ENCODE results near the gene MLF2.
"Not testable (repeated sequence)": the region's sequence is repeated elsewhere in the genome, so short reads cannot be mapped to it uniquely, and the experiment has no call there.

Gene MLF2

DNA sequence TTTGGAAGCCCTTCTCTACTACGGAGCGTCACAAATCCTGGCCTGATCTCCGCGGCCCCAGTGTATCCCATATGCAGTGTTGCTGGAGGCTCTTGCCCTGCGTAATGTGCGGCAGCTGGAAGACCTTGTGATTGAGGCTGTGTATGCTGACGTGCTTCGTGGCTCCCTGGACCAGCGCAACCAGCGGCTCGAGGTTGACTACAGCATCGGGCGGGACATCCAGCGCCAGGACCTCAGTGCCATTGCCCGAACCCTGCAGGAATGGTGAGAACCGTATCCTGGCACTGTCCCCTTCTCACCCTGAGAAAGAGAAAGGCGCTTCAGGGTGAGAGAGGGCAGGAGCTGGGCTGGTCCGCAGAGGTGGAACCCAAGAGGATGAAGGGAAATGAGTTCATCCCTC is 23.8 kb downstream of the MLF2 start:
- DNase-seq = no peak

DNA sequence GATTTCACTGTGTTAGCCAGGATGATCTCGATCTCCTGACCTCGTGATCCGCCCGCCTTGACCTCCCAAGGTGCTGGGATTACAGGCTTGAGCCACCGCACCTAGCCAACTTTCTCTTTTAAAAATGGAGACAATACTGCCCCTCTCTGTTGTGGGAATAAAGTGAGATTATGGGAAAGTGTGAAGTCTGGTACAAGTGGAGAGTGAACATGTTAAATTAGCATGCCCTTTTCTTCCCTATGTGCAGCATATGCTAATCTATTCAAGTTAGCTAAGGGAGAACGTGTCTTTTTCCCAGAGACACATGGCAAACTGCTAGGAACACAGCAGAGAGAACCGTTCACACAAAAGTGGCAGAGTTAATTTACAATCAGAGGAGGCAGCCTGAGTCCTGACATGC is 27.6 kb downstream of the MLF2 start:
- no peak for DNase-seq

DNA sequence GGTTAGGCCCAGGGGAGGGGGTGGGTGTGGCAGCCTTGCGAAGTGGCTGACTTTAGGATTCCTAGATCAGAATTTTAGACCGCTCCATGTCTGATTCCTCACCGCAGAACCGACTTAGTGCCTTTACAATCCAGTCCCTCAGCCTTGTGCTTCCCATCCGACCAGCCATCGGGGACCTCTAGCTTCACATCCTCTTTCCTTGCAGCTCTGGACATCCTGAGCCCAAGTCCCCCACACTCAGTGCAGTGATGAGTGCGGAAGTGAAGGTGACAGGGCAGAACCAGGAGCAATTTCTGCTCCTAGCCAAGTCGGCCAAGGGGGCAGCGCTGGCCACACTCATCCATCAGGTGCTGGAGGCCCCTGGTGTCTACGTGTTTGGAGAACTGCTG is 28.5 kb downstream of the MLF2 start:
- DNase-seq = peak; percentile 65

DNA sequence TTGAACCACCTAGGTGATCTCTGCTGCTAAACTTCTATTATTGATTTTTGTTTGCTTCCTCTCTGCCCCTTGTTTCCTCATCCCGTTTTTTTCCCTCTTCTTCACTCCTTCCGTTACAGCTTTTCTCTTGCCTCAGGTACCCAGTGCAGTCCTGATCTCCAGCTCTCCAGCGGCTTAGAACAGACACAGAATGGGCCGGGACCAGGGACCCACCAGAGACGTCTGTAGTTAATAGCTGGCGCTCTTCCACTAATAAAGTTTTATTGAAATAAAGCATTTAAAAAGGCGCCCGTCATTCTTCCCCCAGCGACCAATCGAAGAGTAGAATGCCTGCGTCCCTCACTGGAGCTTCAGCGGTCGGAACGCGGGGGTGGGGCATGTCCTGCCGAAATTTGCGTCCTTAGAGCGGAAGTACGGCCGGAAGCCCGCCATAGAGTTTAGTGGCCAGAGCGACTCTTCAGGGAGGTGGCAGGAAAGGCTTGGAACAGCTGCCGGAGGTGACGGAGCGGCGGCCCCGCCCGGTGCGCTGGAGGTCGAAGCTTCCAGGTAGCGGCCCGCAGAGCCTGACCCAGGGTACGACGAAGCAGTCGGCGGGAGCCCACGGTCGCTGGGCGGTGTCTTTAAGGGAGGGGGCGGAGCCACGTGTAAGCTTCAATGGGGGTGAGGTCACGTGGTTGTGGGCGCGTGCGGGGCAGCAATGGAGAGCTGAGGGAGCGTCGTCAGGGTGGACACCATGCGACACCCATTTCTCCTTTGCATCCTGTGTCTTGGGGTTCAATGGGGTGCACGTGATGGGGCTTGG is 29.1 kb downstream of the MLF2 start, which contains the start of gene COPS7A:
Gene COPS7A (plus strand): TSS at position 440 of the 802 bp plus-strand sequence. CDS start 611 bp downstream, outside the sequence.
- peak; percentile 100 for DNase-seq

DNA sequence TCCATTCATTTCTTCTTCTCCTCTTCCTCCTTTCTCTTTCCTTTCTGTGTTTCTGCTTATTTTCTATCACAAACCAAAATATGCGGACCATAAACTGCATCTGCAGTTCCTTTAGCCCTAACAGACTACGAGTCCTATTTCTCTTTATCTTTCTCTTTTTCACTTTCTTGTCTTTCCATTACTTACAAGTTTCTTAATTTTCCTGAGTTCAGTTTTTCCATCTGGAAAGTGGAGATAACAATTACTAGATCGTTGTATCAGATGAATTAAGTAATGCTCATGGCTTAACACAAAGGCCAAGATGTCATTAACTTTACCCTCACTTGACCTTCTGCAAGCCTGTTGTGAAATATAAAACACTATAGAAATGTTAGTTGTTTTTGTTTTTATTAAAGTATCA is 30.1 kb downstream of the MLF2 start:
- DNase-seq = no peak

DNA sequence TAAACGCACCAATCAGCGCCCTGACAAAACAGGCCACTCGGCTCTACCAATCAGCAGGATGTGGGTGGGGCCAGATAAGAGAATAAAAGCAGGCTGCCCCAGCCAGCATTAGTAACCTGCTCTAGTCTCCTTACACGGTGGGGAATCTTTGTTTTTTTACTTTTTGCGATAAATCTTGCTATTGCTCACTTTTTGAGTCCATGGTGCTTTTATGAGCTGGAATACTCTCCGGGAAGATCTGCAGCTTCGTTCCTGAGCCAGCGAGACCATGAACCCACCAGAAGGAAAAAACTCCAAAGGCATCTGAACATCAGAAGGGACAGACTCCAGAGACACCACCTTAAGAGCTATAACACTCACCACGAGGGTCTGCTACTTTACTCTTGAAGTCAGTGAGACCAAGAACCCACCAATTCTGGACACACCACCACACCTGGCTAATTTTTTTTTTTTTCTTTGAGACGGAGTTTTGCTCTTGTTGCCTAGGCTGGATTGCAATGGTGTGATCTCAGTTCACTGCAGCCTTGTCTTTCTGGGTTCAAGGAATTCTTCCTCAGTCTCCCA is 36.0 kb downstream of the MLF2 start:
- DNase-seq = no peak

DNA sequence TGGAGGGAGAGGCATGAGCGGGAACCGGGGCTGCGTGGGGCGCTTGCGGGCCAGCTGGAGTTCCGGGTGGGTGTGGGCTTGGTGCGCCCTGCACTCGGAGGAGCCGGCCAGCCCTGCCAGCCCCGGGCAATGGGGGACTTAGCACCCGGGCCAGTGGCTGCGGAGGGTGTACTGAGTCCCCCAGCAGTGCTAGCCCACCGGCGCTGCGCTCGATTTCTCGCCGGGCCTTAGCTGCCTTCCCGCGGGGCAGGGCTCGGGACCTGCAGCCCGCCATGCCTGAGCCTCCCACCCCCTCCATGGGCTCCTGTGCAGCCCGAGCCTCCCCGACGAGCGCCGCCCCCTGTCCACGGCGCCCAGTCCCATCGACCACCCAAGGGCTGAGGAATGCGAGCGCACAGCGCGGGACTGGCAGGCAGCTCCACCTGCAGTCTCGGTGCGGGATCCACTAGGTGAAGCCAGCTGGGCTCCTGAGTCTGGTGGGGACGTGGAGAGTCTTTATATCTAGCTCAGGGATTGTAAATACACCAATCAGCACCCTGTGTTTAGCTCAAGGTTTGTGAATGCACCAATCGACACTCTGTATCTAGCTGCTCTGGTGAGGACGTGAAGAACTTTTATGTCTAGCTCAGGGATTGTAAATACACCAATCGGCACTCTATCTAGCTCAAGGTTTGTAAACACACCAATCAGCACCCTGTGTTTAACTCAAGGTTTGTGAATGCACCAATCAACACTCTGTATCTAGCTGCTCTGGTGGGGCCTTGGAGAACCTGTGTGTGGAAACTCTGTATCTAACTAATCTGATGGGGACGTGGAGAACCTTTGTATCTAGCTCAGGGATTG is 36.7 kb downstream of the MLF2 start:
- DNase-seq = not testable (repeated sequence)

DNA sequence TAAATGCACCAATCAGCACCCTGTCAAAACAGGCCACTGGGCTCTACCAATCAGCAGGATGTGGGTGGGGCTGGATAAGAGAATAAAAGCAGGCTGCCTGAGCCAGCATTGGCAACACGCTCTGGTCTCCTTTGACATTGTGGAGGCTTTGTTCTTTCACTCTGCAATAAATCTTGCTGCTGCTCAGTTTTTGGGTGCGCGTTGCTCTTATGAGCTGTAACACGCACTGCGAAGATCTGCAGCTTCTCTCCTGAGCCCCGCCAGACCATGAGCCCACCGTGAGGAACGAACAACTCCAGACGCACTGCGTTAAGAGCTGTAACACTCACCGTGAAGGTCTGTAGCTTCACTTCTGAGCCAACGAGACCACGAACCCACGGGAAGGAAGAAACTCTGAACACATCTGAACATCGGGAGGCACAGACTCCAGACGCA is 44.0 kb downstream of the MLF2 start:
- no peak for DNase-seq

DNA sequence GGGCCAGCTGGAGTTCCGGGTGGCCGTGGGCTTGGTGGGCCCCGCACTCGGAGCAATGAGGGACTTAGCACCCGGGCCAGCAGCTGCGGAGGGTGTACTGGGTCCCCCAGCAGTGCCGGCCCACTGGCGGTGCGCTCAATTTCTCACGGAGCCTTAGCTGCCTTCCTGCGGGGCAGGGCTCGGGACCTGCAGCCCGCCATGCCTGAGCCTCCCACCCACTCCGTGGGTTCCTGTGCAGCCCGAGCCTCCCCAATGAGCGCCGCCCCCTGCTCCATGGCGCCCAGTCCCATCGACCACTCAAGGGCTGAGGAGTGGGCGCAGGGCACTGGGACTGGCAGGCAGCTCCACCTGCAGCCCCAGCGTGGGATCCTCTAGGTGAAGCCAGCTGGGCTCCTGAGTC is 44.6 kb downstream of the MLF2 start:
- DNase-seq = not testable (repeated sequence)

DNA sequence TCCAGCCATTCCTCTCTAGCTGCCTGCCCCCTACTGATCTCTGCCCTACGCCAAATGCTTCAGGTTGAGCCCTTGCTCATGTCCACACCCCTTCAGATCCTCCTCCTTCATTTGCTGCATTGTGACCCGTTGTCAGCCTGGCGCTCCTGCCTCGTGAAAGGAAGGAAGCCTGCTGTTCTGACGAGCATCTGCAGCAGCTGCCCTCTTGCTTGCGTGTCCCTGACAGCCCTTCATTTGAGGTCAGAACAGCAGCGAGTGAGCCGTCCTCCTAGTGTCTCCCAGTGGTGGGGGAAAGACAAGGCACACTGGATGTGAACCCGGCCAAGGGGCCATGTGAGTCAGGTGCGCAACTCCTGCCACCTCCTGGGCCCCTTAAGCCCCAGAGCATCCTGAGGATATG is 49.3 kb downstream of the MLF2 start:
- DNase-seq = peak; percentile 90

DNA sequence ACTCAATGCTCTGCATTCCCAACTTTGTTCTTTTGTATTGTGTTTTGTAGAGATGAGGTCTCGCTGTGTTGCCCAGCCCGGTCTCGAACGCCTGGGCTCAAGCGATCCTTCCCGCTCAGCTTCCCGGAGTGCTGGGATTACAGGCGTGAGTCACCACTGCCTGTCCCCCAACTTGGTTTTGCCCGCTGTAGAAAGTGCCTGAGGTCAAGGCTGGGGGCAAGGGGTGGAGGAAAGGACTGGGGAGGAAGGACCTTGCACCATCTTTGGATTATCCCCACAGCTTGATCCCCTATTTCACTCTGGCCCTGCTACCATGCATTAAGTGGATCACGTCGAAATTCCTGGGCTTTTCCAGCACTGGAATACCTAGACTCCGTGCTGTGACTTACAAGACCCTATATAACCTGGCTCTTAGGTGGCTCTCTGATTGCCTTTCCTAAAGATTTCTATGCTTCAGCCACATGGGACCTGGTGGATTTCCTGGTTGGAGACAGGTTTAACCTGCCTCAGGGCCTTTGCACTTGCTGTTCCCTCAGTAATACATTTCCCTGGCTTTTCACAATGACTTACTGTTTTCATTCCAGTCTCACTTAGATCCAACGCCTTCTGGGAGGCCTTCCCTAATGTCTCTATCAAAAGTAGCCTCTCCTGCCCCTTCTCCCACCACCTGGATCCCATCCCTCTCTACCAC is 51.7 kb downstream of the MLF2 start:
- DNase-seq = peak; percentile 57

DNA sequence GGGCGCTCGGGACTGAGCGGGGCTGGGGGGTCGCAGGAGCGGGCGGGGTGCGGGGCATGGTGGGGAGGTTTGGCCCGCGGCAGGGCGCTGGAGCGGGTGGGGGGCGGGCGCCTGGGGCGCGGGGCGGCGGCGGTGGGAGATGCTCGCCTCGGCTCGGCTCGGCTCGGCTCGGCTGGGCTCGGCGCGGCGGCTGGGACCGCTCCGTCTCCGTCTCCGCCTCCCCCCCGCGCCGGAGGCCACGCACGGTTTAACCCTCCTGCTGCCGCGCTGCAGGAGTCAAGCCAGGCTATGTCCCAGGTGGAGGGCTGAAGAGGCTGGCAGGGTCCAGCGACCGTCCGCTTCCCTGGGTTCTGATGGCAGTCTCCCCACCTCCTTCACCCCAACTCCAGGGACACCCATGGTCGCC is 52.3 kb downstream of the MLF2 start, which contains the start of gene PIANP:
Gene PIANP (minus strand): TSS at position 170 of the 406 bp plus-strand sequence. CDS start 2,754 bp downstream, outside the sequence.
- peak; percentile 77 for DNase-seq

DNA sequence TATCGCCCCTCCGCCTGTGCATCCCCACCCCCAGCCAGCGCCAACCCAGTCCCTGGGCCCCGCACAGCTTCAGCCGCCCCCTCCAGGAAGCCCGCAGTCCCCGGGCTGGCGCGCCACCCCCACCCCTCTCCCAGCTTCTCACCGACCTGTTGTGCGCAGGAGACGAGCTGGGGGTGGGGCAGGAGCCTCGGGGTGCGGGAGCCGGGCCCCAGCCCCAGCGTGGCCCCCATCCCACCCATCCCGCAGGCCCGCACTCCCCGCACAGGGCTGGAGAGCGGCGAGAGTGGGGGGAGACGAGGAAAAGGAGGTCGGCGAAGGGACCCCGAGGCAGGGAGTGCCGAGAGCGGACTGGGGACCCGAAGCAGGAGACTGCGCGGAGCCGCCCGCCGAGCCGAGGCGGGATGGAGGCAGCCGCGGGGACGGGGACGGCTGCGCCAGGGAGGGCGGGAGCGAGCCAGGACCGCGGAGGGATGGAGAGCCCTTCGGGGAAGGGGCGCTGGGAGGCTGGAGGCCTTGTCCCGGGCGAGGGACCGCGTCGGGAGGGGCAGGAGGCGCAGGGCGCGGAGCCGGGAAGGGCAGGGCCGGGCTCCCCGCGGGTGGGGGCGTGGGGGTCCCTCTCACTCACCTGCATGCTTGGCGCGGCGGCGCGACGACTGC is 52.8 kb downstream of the MLF2 start:
- peak; percentile 65 for DNase-seq

DNA sequence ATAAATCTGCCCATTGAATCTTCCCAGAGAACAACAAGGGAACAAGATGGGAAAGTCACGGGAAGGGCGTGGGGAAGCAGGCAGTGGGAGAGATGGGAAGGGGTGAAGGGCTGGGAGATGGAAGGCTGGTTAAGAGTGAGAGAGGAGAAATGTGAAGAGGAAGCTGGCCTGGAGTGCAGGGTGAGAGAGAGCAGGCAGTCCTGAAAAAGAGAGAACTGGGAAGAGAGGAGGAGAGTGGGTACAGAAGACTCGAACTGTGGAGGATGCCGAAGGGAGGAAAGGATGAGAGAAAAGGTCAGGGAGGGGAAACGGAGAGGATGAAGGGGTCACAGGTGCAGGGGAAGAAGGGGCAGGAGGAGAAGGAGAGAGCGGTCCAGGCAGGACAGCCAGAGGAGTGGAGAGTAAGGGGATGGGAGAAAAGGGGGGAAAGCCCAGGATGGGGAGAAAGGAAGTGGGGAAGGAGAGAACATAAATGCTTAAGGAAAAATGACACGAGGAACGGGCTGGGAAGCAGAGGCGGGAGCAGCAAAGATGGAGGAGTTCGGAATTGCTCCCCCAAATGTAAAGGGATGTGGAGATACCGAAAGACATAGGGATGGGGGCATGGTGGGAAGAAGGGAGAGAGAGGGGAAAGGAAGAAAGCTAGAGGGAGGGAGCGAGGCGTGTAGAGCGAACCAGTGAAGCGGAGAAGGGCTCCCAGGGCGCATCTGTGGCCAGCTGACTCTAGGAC is 53.5 kb downstream of the MLF2 start:
- no peak for DNase-seq

DNA sequence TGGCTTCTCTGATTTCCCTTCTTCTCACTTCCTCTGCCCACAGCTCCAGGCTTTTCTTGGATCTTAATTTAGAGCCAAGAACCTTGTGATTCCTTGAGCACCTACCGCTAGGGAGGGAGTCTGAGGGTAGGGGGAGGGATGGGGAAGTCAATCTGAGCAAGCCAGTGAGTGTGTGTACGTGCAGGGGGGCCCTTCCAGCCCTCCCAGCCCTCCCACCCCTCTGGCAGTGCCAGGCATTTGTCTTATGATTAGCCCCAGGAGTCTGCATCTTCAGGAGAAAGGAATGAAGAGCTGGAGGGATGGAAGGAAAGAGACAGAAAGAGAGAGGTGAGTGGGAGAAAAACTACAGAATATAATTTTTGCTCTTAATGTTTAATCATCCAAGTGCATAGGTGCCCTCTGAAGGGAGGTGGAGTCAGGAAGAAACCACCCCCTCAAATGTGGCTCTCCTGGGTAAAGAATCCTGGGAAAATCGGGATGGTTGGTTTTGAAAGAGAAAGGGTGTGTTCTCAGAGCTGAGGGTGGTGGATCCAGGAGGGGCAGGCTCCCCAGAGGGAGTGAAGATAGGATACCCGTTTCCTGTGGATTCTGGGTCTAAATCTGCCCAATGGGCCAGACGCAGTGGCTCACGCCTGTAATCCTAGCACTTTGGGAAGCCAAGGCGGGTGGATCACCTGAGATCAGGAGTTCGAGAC is 54.4 kb downstream of the MLF2 start:
- DNase-seq = no peak
